GM12878 (cell line): ENCODE data around the gene BCKDK. TPM values are rescaled to one million over a fixed set of nuclear protein-coding genes. Genes with fewer than 3 reads are reported as not detected.

Experiments used
- ATAC-seq: fragments of 200-7000 bp; cut with Tn5 transposase; 3 replicates; pipeline ENCODE4 v1.9.1; 2020; ENCODE audit warnings: mild to moderate bottlenecking, moderate library complexity
- BruUV-seq: library from RNA; stranded (reverse); fragments of 400-500 nt; replicated peaks from 2 replicates; lab custom pipeline; 2021; lab: Mats Ljungman, UMichigan
- CTCF ChIA-PET: fragments of 300-600 bp; sonication (Branson Sonifier 250); formaldehyde crosslinking; extraction: SDS; loops from one replicate; lab custom pipeline; 2021; ENCODE audit warnings: inconsistent platforms; lab: Yijun Ruan, JAX
- POLR2A ChIA-PET: fragments of 350-600 bp; formaldehyde crosslinking; extraction: SDS; loops from one replicate; lab custom pipeline; 2021; ENCODE audit warnings: inconsistent platforms; lab: Charles Lee
- RAD21 ChIA-PET: fragments of 300-600 bp; sonication (Branson Sonifier 250); formaldehyde crosslinking; loops from one replicate; lab custom pipeline; 2023; ENCODE audit warnings: antibody characterized with exemption; ENCODE audit not compliant: unreplicated experiment; lab: Charles Lee
- SMC1A ChIA-PET: fragments of 300-600 bp; sonication (Branson Sonifier 250); formaldehyde crosslinking; loops from one replicate; lab custom pipeline; 2023; ENCODE audit not compliant: unreplicated experiment, uncharacterized antibody; lab: Charles Lee
- DNase-seq: peaks from one replicate; pipeline ENCODE4 v3.0.0-alpha.2; 2011; ENCODE audit warnings: low read depth, low spot score
- FAIRE-seq: peaks from 3 replicates; lab custom pipeline; 2011; peaks lifted over from hg19 to GRCh38; lab: Jason Lieb, UNC
- H2AFZ ChIP-seq: 2 replicates; pipeline ENCODE4 v1.6.0; 2011; ENCODE audit warnings: low read depth, low read length, control low read depth; ENCODE audit not compliant: control insufficient read depth
- H3K27ac ChIP-seq: 2 replicates; pipeline ENCODE4 v1.5.1; 2011; ENCODE audit warnings: control low read depth; ENCODE audit not compliant: control insufficient read depth, insufficient read depth
- H3K27me3 ChIP-seq, 2 experiments: replicated peaks in 1 of 2; 2 replicates each; pipeline versions ENCODE4 v1.6.0 to v1.6.1; 2011; ENCODE audit warnings: low read length in 1 of 2; ENCODE audit not compliant: control insufficient read depth in 2 of 2, insufficient read depth in 2 of 2
- H3K36me3 ChIP-seq, 2 experiments: 2 replicates each; pipeline ENCODE4 v1.5.1; 2011; ENCODE audit warnings: low read length in 1 of 2; ENCODE audit not compliant: control insufficient read depth in 2 of 2, insufficient read depth in 2 of 2
- H3K4me1 ChIP-seq: 2 replicates; pipeline ENCODE4 v1.6.1; 2011; ENCODE audit warnings: mild to moderate bottlenecking, low read length, moderate library complexity, mixed read lengths; ENCODE audit not compliant: control insufficient read depth, insufficient read depth
- H3K4me2 ChIP-seq: 2 replicates; pipeline ENCODE4 v1.6.0; 2011; ENCODE audit warnings: control low read depth; ENCODE audit not compliant: control insufficient read depth, insufficient read depth
- H3K4me3 ChIP-seq: fragments of 200-600 bp; sonication (generic); 2 replicates; pipeline ENCODE4 v1.5.1; 2016
- H3K79me2 ChIP-seq: 2 replicates; pipeline ENCODE4 v1.6.0; 2011; ENCODE audit warnings: low read length; ENCODE audit not compliant: control insufficient read depth, insufficient read depth
- H3K9ac ChIP-seq: 2 replicates; pipeline ENCODE4 v1.8.0; 2011; ENCODE audit warnings: low read length, control low read depth, mixed read lengths; ENCODE audit not compliant: control insufficient read depth, insufficient read depth
- H3K9me3 ChIP-seq: replicated peaks from 3 replicates; pipeline ENCODE4 v1.5.1; 2011; ENCODE audit warnings: mild to moderate bottlenecking, low read length; ENCODE audit not compliant: control insufficient read depth, insufficient read depth
- H4K20me1 ChIP-seq: 2 replicates; pipeline ENCODE4 v1.6.0; 2011; ENCODE audit not compliant: control insufficient read depth, insufficient read depth
- ASH2L ChIP-seq: fragments of 300-600, 200-600 bp; sonication (generic); IDR thresholded peaks from 2 replicates; pipeline ENCODE4 v1.6.1; 2017; ENCODE audit warnings: low read depth, mild to moderate bottlenecking, borderline replicate concordance
- SPI1 ChIP-seq: IDR thresholded peaks from 2 replicates; pipeline ENCODE4 v1.6.1; 2011; ENCODE audit warnings: low read depth, mild to moderate bottlenecking, low read length, moderate library complexity, borderline replicate concordance; ENCODE audit not compliant: insufficient read depth
- TBL1XR1 ChIP-seq: IDR thresholded peaks from 2 replicates; pipeline ENCODE4 v1.6.1; 2012; ENCODE audit warnings: low read depth, low read length, improper control_type of control experiment
- WGBS: methylation state at CpG from one replicate; pipeline ENCODE4 v1.1.6; 2016; ENCODE audit warnings: low lambda C conversion rate; ENCODE audit not compliant: insufficient replicate concordance, insufficient coverage; ENCODE audit errors: missing lambda C conversion rate; 5-methylcytosine and 5-hydroxymethylcytosine counted together
- in situ Hi-C: fragments of 300-500 bp; cut with MboI; formaldehyde crosslinking; loops from 9 replicates; pipeline ENCODE4 v1.14.3; 2018; ENCODE audit warnings: mixed read lengths
- intact Hi-C: fragments of 100-400 bp; cut with micrococcal nuclease; formaldehyde crosslinking; loops from one replicate; pipeline ENCODE4 v1.14.2; 2022; ENCODE audit not compliant: unreplicated experiment
- polyA plus RNA-seq, 11 experiments: library from polyadenylated mRNA; depleted of rRNA in 4 of 11; unstranded in 6 of 11; stranded (reverse) in 5 of 11; fragments of >200 nt; fragmentation: Nextera tagmentation in 4 of 11; fragmentation: Illumina TruSeq in 1 of 11; extraction: Ambion mirVana in 4 of 11; extraction: Trizol in 1 of 11; gene quantifications; 1 replicate in 1 of 11; 2 replicates in 10 of 11; pipeline versions ENCODE4 v1.2.1 to v1.2.3, GENCODE V29; 2011 to 2016; ENCODE audit warnings: inconsistent platforms in 2 of 11, missing spikeins in 2 of 11, low read depth in 1 of 11
- total RNA-seq, 4 experiments: library from RNA; depleted of rRNA in 3 of 4; stranded (reverse); fragments of >200 nt in 3 of 4; fragmentation: Illumina TruSeq in 1 of 4; extraction: Trizol in 1 of 4; gene quantifications; 2 replicates each; pipeline versions ENCODE4 v1.2.1 to v1.2.3, GENCODE V29; 2013 to 2021

The BCKDK gene
- total and polyA plus RNA-seq, 10 of the 15 experiments (the other 5 are each of a cell fraction or from before 2014, with no cell fraction given): 0.68 to 56.6 (median 32.8) TPM

GRCh38 chr16:31157136-31157535 lies 49.0 kb downstream of the BCKDK start:
- Histone ChIP-seq H3K79me2 (no peaks in the 10 kb centered on the region), H3K27ac (no peak overlapping the region), H3K27me3 (no peaks in the 10 kb centered on the region), H3K36me3 (no peaks in the 10 kb centered on the region), H2AFZ (no peak overlapping the region; the same call in 1 of the 2 replicates), H3K4me3 (no peak overlapping the region), H4K20me1 (no peaks in the 10 kb centered on the region), H3K4me2 (no peak overlapping the region; the same call in 1 of the 2 replicates), H3K9ac (no peak overlapping the region), H3K4me1 (no peaks in the 10 kb centered on the region), H3K9me3 (no peaks in the 10 kb centered on the region)
- ChIA-PET CTCF (interaction anchor here (0.7 to 2.7 kb wide), 9 partner anchors 9 to 286 kb away, joined by 3 to 19 read pairs (median 3); partner anchors contain the start of gene ZNF843), SMC1A (interaction anchor here (0.7 to 2.8 kb wide), 6 partner anchors 13 to 284 kb away, joined by 3 to 7 read pairs (median 4); no protein-coding TSS in a partner anchor), RAD21 (interaction anchor here (0.6 to 3.4 kb wide), 3 partner anchors 15 to 226 kb away, joined by 3 to 11 read pairs (median 4); no protein-coding TSS in a partner anchor), POLR2A (interaction anchor here (0.6 to 1.9 kb wide), 6 partner anchors 15 to 217 kb away, joined by 3 to 10 read pairs (median 5); no protein-coding TSS in a partner anchor)
- no peak for FAIRE-seq
- DNase-seq: no peak
- no TSS peak for BruUV-seq
- ATAC-seq: peak; percentile 73
- in situ Hi-C loops: no loop called here
- TF ChIP-seq TBL1XR1 (no peak), SPI1 (peak; percentile 61; the same call in 1 of the 2 replicates), ASH2L (no peak)
- TF ChIP-seq, all 136 proteins: peak for 1
- WGBS: 10% methylated on average over 8 of the region's 8 CpGs
- intact Hi-C loops: no loop called here

Other genes with a start within 250 kb of the BCKDK start
Only the 7 nearest of the 21 such genes appear.
- 10.0 and 11.3 TPM in 2 replicates for gene ZNF668, start 34.1 kb upstream of the BCKDK start, total RNA-seq (2014; rRNA removed)
- gene ZNF668, start 34.1 kb upstream of the BCKDK start, total RNA-seq (2014; rRNA removed; fragmentation: Illumina TruSeq; extraction: Trizol): 3.2 and 3.8 TPM in 2 replicates
- gene ZNF668, start 34.1 kb upstream of the BCKDK start, total RNA-seq (2021): 20.3 and 20.7 TPM in 2 replicates
- gene ZNF668, start 34.1 kb upstream of the BCKDK start, polyA plus RNA-seq (2011; rRNA removed): 5.7 and 5.8 TPM in 2 replicates
- 2.4 and 6.8 TPM in 2 replicates for gene ZNF668, start 34.1 kb upstream of the BCKDK start, polyA plus RNA-seq (2014; fragmentation: Illumina TruSeq; extraction: Trizol)
- under 1 TPM in 1 of 2 experiments, not detected in 1; 0.05 TPM for gene ZNF668, start 34.1 kb upstream of the BCKDK start, polyA plus RNA-seq (2014; fragmentation: Nextera tagmentation; extraction: Ambion mirVana)
- 10.0 and 12.2 TPM in 2 replicates for gene ZNF668, start 34.1 kb upstream of the BCKDK start, polyA plus RNA-seq (2014; rRNA removed)
- gene ZNF668, start 34.1 kb upstream of the BCKDK start, polyA plus RNA-seq (2016; fragmentation: Nextera tagmentation; extraction: Ambion mirVana): 10 to 100 TPM; 12.6 to 15.7 TPM
- 13.1 and 15.4 TPM in 2 replicates for gene ZNF646, start 34.0 kb upstream of the BCKDK start, total RNA-seq (2014; rRNA removed)
- gene ZNF646, start 34.0 kb upstream of the BCKDK start, total RNA-seq (2014; rRNA removed; fragmentation: Illumina TruSeq; extraction: Trizol): 6.4 and 8.5 TPM in 2 replicates
- gene ZNF646, start 34.0 kb upstream of the BCKDK start, total RNA-seq (2021): 18.1 and 21.8 TPM in 2 replicates
- gene ZNF646, start 34.0 kb upstream of the BCKDK start, polyA plus RNA-seq (2011; rRNA removed): 3.6 and 4.9 TPM in 2 replicates
- gene ZNF646, start 34.0 kb upstream of the BCKDK start, polyA plus RNA-seq (2014; fragmentation: Illumina TruSeq; extraction: Trizol): 2.4 and 6.3 TPM in 2 replicates
- gene ZNF646, start 34.0 kb upstream of the BCKDK start, polyA plus RNA-seq (2014; fragmentation: Nextera tagmentation; extraction: Ambion mirVana): under 1 TPM; 0.10 to 0.26 TPM
- 10.7 and 12.4 TPM in 2 replicates for gene ZNF646, start 34.0 kb upstream of the BCKDK start, polyA plus RNA-seq (2014; rRNA removed)
- 1 to 10 TPM; 6.3 to 6.5 TPM for gene ZNF646, start 34.0 kb upstream of the BCKDK start, polyA plus RNA-seq (2016; fragmentation: Nextera tagmentation; extraction: Ambion mirVana)
- gene PRSS53, start 19.4 kb upstream of the BCKDK start, total RNA-seq (2014; rRNA removed): 0.87 and 1.1 TPM in 2 replicates
- 0.41 and 0.63 TPM in 2 replicates for gene PRSS53, start 19.4 kb upstream of the BCKDK start, total RNA-seq (2014; rRNA removed; fragmentation: Illumina TruSeq; extraction: Trizol)
- 2.6 and 3.2 TPM in 2 replicates for gene PRSS53, start 19.4 kb upstream of the BCKDK start, total RNA-seq (2021)
- gene PRSS53, start 19.4 kb upstream of the BCKDK start, polyA plus RNA-seq (2011; rRNA removed): 0.81 and 1.7 TPM in 2 replicates
- 0.22 and 0.51 TPM in 2 replicates for gene PRSS53, start 19.4 kb upstream of the BCKDK start, polyA plus RNA-seq (2014; fragmentation: Illumina TruSeq; extraction: Trizol)
- not detected for gene PRSS53, start 19.4 kb upstream of the BCKDK start, polyA plus RNA-seq (2014; fragmentation: Nextera tagmentation; extraction: Ambion mirVana)
- gene PRSS53, start 19.4 kb upstream of the BCKDK start, polyA plus RNA-seq (2014; rRNA removed): 3.0 and 3.4 TPM in 2 replicates
- under 1 TPM; 0.35 to 0.40 TPM for gene PRSS53, start 19.4 kb upstream of the BCKDK start, polyA plus RNA-seq (2016; fragmentation: Nextera tagmentation; extraction: Ambion mirVana)
- 60.5 and 62.5 TPM in 2 replicates for gene VKORC1, start 13.6 kb upstream of the BCKDK start, total RNA-seq (2014; rRNA removed)
- 26.3 and 28.5 TPM in 2 replicates for gene VKORC1, start 13.6 kb upstream of the BCKDK start, total RNA-seq (2014; rRNA removed; fragmentation: Illumina TruSeq; extraction: Trizol)
- 52.9 and 55.8 TPM in 2 replicates for gene VKORC1, start 13.6 kb upstream of the BCKDK start, total RNA-seq (2021)
- gene VKORC1, start 13.6 kb upstream of the BCKDK start, polyA plus RNA-seq (2011; rRNA removed): 96.0 and 140 TPM in 2 replicates
- 43.6 and 44.6 TPM in 2 replicates for gene VKORC1, start 13.6 kb upstream of the BCKDK start, polyA plus RNA-seq (2014; fragmentation: Illumina TruSeq; extraction: Trizol)
- 10 to 100 TPM; 19.8 to 39.0 TPM for gene VKORC1, start 13.6 kb upstream of the BCKDK start, polyA plus RNA-seq (2014; fragmentation: Nextera tagmentation; extraction: Ambion mirVana)
- gene VKORC1, start 13.6 kb upstream of the BCKDK start, polyA plus RNA-seq (2014; rRNA removed): 97.2 and 99.6 TPM in 2 replicates
- gene VKORC1, start 13.6 kb upstream of the BCKDK start, polyA plus RNA-seq (2016; fragmentation: Nextera tagmentation; extraction: Ambion mirVana): 10 to 100 TPM; 72.6 to 86.6 TPM
- 46.9 and 50.4 TPM in 2 replicates for gene KAT8, start 9.3 kb downstream of the BCKDK start, total RNA-seq (2014; rRNA removed)
- gene KAT8, start 9.3 kb downstream of the BCKDK start, total RNA-seq (2014; rRNA removed; fragmentation: Illumina TruSeq; extraction: Trizol): 37.5 and 39.0 TPM in 2 replicates
- 44.3 and 46.5 TPM in 2 replicates for gene KAT8, start 9.3 kb downstream of the BCKDK start, total RNA-seq (2021)
- 41.8 and 45.9 TPM in 2 replicates for gene KAT8, start 9.3 kb downstream of the BCKDK start, polyA plus RNA-seq (2011; rRNA removed)
- 36.0 and 40.3 TPM in 2 replicates for gene KAT8, start 9.3 kb downstream of the BCKDK start, polyA plus RNA-seq (2014; fragmentation: Illumina TruSeq; extraction: Trizol)
- gene KAT8, start 9.3 kb downstream of the BCKDK start, polyA plus RNA-seq (2014; fragmentation: Nextera tagmentation; extraction: Ambion mirVana): 10 to 100 TPM in 1 of 2 experiments, 1 to 10 TPM in 1; 5.5 to 11.2 TPM
- gene KAT8, start 9.3 kb downstream of the BCKDK start, polyA plus RNA-seq (2014; rRNA removed): 53.0 and 55.8 TPM in 2 replicates
- 10 to 100 TPM; 21.7 to 25.6 TPM for gene KAT8, start 9.3 kb downstream of the BCKDK start, polyA plus RNA-seq (2016; fragmentation: Nextera tagmentation; extraction: Ambion mirVana)
- not detected in 2 replicates for gene PRSS8, start 27.3 kb downstream of the BCKDK start, total RNA-seq (2014; rRNA removed)
- gene PRSS8, start 27.3 kb downstream of the BCKDK start, total RNA-seq (2014; rRNA removed; fragmentation: Illumina TruSeq; extraction: Trizol): not detected in 2 replicates
- 0.16 and 0.33 TPM in 2 replicates for gene PRSS8, start 27.3 kb downstream of the BCKDK start, total RNA-seq (2021)
- not detected in 2 replicates for gene PRSS8, start 27.3 kb downstream of the BCKDK start, polyA plus RNA-seq (2011; rRNA removed)
- gene PRSS8, start 27.3 kb downstream of the BCKDK start, polyA plus RNA-seq (2014; fragmentation: Illumina TruSeq; extraction: Trizol): not detected in 2 replicates
- not detected for gene PRSS8, start 27.3 kb downstream of the BCKDK start, polyA plus RNA-seq (2014; fragmentation: Nextera tagmentation; extraction: Ambion mirVana)
- gene PRSS8, start 27.3 kb downstream of the BCKDK start, polyA plus RNA-seq (2014; rRNA removed): 0.58 TPM in 1 of 2 replicates, not detected in the other
- gene PRSS8, start 27.3 kb downstream of the BCKDK start, polyA plus RNA-seq (2016; fragmentation: Nextera tagmentation; extraction: Ambion mirVana): not detected
- gene PRSS36, start 41.7 kb downstream of the BCKDK start, total RNA-seq (2014; rRNA removed): 0.11 and 0.44 TPM in 2 replicates
- 0.13 TPM in 1 of 2 replicates, not detected in the other for gene PRSS36, start 41.7 kb downstream of the BCKDK start, total RNA-seq (2014; rRNA removed; fragmentation: Illumina TruSeq; extraction: Trizol)
- gene PRSS36, start 41.7 kb downstream of the BCKDK start, total RNA-seq (2021): 0.46 TPM in 1 of 2 replicates, not detected in the other
- gene PRSS36, start 41.7 kb downstream of the BCKDK start, polyA plus RNA-seq (2011; rRNA removed): 0.11 and 0.17 TPM in 2 replicates
- not detected in 2 replicates for gene PRSS36, start 41.7 kb downstream of the BCKDK start, polyA plus RNA-seq (2014; fragmentation: Illumina TruSeq; extraction: Trizol)
- not detected for gene PRSS36, start 41.7 kb downstream of the BCKDK start, polyA plus RNA-seq (2014; fragmentation: Nextera tagmentation; extraction: Ambion mirVana)
- gene PRSS36, start 41.7 kb downstream of the BCKDK start, polyA plus RNA-seq (2014; rRNA removed): 0.20 and 0.47 TPM in 2 replicates
- 1 to 10 TPM in 1 of 2 experiments, under 1 TPM in 1; 0.17 to 1.1 TPM for gene PRSS36, start 41.7 kb downstream of the BCKDK start, polyA plus RNA-seq (2016; fragmentation: Nextera tagmentation; extraction: Ambion mirVana)